HG02763 (cell line): ENCODE data around the gene FNIP1.
A peak's percentile ranks its signal among the peaks of the same experiment; 100 is the strongest.
"Not testable (repeated sequence)": the region's sequence is repeated elsewhere in the genome, so short reads cannot be mapped to it uniquely, and the experiment has no call there.

Source experiments
- ATAC-seq: cut with Tn5 transposase; IDR thresholded peaks from one replicate; pipeline ENCODE4 v1.9.1; 2021; ENCODE audit warnings: mild to moderate bottlenecking, moderate library complexity; ENCODE audit not compliant: unreplicated experiment

FNIP1 gene

DNA sequence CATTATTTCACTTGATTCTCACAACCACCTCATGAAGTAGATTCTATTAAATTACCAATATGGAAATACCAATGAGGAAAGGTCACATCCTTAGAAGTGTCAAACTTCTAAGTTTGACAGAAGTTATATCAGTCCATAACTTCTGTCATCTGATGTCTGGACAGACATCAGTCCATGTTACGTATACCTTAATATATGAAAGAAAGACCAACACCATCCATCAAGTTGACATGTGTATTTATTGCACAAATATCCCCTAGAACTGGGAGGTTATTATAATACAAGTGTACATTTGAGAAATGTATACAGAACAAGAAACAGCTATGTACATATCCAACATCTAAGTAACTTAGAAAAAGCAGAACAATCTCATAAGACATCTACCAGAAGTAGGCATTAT lies 155.3 kb downstream of the FNIP1 start:
- ATAC-seq, result no peak

DNA sequence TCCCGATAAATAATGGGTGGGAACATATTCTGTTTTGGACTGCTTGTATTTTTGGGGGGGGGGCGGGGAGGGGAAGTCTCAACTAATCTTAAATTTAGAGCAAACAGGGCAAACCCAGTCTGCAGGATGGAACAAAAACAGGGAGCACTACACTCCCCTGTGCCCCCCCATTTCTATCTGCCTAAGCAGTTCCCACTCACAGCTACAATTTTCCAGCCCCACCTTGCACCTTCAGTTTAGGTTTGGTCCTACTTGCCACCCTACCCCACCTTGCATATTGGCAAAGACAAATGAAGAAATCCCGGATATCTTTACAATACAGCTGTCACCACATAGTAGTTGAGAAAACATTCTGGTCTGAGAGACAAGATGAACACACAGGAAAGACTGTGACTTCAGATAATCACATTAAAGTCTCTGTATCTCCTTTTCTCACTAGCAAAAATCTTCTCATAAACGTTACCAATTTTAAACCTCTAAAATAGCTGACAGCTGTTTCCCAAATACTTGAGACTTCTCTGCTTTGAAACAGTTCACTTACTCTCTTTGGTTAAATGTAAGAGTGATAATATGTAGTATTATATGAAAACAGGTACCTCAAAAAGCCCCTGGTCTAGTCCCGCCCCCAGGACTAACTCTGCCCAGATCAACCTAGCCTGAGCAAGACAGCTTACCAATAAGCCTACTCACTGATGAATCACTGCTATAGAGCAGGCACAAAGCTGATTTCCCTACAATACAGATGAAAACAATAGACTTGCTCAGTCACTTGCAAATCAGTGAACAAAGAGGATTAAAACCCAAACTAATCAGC lies 156.6 kb downstream of the FNIP1 start:
- no peak for ATAC-seq

DNA sequence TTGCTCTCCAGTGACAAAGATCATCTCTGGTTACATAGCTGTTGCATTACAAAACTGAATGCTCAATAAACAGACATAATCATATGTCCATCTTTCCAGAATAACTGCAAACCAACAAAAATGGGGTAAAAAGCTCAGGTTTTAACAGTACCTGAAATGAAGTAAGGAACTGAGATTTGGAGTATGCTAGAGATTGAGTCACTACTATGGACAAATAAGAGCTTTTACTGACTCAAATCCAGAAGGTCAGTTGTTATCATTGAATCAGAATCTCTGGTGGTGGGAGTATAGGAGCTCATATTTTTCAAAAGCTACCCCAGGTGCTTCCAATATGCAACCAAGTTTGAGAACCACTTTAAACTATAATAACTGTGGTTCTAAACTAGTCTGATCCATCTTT lies 157.7 kb downstream of the FNIP1 start:
- ATAC-seq, result no peak

DNA sequence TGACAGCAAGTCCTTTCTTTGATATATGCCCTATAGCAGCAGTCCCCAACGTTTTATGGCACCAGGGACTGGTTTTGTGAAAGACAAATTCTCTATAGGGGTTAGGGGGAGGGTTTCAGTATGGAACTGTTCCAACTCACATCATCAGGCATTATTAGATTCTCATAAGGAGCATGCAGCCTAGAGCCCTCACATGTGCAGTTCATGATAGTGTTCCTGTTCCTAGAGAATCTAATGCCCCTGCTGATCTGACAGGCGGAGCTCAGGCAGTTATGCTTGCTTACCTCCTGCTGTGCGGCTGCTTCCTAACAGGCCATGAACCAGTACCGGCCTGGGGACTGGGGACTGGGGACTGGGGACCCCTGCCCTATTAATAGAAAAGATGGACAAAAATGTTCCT lies 159.1 kb downstream of the FNIP1 start:
- no peak for ATAC-seq

DNA sequence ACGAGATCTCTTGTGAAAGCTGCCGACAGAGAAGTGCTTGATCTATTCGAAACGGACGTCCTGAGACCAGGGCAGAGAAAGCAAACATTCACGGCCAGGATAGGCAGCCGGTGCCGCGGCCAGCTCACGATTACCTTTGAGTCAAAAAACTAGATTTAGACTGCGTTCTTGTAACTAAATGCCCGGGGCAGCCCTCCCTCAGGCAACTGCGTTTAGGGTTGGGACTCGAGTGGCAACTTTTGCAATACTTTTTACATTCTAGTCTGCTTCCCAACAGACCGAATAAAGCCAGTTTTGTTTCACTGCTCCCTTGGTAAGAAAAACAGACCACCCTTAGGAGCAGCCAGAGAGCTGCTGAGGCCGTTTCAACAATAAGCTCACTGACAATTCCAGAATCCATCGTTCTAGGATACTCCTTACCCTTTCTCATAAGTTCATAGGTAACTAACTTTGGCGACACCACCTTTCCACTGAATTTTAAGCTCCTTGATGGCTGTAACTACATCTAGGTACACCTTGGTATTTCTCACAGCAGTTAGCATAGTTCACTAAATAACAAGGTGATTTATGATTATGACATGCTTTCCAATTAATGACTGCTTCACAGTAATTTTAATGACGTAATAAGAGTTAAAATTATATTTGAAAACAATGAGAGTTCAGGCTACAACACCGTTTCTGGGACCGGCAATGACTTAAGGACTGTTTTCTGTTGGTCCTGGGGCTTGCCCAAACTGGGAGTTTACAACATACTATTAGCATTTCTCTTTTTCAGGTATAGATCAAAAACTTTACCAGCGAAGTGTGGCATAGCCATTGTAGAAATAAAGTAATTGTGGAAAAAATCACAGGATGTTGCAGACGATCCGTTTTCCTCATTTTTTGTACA lies 160.9 kb downstream of the FNIP1 start:
- no peak for ATAC-seq

DNA sequence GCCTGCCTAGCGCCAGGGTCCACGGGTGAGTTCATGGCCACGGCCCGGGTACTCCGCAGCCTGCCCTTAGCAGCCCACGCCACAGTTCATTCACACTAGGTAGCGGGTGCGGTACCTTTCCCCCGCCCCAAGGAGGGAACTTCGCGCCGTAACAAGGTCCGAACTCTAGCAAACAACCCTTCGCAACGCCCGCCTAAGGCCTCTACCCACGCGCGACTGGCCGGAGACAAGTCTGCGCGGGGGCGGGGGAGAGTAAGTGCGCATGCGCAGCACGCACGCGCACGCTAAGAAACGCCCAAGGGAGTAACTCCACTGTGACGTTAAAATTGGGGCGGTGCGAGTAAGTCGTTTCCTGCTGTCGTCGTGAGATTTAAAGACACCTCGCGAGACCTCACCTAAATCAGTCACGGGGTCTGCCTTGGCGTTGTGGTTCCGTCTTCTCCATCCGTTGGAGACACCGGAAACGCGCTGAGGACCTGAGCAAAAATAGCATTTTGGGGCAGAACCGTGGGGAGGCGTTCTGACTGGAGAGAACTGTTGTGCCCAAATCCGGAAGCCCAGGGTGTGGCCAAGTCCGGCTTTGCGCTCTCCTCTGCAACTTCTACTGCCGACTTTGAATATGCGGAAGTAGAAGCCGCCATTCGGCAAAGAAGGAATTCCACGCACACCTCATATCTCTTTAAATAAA lies 161.7 kb downstream of the FNIP1 start, which contains the start of gene RAPGEF6:
TSS of gene RAPGEF6 (minus strand) at position 234 of the 688 bp plus-strand sequence. CDS start at position 35, 199 bp downstream.
- ATAC-seq, result peak; percentile 89

DNA sequence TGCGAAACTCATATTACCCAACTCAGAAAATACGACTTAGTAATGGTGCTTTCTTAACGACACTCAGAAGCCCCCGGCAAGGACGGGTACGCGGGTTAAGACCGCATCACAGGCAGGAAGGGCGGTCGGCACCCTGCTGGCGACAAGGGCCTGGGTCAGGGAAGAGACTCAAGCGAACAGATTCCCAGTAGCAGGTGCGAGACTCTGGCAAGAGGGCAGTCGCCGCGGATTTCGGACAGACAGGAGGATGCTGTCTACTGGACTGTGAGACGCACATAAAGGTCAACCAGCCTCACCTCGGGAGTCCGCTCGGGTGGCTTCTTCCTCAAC lies 162.2 kb downstream of the FNIP1 start:
- peak; percentile 19 for ATAC-seq

DNA sequence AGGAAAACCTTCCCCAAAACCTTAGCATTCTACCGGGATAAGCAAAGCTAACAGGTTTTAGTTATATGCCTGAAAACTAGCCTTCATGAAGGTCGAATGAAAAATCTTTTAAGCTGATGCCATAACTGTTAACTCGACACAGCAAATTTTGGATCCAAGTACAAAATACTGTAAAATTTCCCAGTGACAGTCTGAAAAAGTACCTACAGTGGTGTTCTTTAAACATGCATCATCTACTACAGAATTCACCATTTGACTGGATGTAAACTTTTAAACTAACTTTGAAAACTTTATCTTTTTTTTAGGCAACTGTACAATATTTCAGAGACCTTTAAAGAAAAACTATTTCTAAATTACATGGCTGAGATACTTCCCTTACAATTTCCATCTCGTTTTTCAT lies 162.6 kb downstream of the FNIP1 start:
- ATAC-seq, result no peak

DNA sequence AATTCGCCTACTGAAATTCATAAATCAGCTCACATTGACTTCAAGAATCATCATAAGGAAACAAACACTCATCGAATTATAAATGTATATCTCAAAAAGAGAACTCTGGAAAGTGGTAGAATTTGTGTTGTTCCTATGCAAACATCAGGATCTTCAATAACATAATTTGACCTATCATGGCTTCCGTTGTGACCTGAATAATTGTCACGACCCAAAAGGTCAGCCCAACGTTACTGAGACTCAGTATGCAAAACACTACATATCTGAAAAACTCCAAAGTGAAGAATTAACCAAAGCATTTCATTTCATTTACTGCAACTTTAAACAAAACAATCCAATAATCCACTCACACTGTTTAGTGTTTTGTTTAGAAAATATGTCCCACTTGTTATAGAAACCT lies 163.0 kb downstream of the FNIP1 start:
- ATAC-seq, result no peak

DNA sequence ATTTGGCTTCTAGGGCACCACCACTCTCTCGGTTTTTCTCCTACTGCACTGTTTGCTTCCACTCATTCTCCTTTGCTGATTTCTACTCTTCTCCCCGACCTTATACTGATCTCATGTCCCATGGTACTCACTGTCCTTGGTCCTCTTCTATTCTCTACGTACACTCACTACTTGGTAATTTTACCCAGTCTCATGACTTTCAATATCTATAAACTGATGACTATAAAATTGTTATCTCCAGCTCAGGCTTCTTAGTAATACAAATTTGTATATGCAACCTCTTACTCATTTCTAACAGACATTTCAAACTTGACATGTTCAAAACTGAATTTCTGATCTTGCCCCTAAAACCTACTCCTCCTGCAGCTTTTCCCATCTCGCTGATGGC lies 165.9 kb downstream of the FNIP1 start:
- no peak for ATAC-seq

DNA sequence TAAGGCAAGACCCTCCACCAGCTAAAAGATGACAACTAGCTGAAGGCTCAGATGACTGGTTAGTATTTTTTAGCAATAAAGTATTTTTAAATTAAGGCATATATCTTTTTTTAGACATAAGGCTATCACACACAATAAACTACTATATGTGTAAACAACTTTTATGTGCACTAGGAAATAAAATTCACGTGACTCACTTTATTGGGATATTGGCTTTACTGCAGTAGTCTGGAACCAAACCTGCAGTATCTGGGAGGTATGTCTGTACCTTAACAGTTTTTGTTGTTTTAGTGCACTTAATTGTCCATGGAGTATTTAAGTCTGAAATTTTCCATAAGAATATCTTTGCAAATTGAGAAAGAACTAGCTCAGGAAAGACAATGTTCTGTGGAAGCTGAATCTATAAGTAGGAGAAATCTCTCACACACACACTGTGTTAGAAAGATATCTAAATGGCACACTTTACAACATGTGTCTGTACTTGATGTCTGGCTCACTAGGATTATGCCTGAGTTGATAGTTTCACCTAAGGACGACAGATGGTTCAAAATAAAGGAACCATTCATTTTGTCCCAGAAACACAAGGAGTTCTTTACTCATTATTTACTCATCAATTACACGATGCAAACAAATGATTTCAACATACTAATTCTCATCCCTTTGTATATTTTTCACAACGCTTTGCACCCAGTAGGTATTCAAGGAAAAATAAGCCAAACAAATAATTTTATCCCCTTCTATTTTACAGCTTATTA lies 166.4 kb downstream of the FNIP1 start:
- no peak for ATAC-seq

DNA sequence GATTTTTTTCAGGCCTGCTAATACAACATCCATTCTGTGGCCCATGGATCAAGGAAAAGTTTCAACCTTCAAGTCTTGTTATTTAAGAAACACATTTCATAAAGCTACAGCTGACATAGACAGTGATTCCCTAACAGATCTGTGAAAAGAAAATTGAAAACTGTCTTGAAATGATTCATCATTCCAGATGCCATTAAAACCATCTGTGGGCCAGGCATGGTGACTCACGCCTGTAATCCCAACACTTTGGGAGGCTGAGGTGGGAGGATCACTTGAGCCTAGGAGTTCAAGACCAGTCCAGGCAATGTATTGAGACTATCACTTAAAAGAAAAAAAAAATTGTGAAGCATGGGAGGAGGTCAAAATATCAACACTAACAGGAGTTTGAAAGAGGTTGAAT lies 167.8 kb downstream of the FNIP1 start:
- no peak for ATAC-seq

DNA sequence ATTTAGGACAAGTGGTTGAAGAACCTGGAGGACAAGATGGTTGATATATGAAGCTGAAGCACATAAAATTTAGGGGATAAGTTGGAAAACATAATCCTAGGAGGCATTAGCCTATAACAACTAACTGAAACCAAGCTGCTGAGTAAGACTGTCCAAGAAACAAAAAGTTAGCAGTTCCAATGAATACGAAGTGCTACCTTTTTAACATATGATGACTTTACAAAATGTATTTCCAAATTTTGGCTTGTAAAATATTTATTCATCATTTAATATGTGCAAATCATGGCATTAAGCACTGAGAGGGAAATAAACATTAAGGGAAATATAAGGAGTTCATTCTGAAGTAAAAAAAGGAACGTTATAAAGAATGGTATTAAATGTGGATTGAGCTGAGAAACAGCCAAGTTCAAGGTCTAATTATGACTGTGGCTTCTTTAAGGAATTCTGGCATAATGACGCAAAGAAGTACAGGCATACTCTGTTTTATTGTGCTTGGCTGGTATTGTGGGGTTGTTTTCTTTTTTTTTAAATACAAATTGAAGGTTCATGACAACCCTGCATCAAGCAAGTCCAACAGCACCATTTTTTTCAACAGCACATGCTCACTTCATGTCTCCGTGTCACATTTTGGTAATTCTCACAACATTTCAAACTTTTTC lies 169.5 kb downstream of the FNIP1 start:
- no peak for ATAC-seq

DNA sequence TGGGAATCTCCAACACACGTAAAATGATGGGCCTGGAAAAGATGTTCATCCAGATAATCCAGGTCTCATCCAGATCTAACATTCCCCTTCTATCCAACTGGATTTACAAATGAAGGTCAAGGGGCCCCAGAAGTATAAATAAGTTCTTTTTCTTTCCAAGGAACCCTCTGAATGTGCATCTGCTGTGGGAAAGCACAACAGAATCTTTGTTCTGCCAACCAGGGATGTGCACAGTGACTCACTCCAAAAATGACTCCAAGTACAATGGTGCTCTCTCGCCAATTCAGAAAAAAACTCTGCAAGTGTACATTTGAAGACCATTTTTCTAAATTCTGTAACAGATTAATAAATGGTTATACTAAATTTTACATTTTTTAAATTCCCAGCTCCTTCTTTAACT lies 174.2 kb downstream of the FNIP1 start:
- no peak for ATAC-seq

DNA sequence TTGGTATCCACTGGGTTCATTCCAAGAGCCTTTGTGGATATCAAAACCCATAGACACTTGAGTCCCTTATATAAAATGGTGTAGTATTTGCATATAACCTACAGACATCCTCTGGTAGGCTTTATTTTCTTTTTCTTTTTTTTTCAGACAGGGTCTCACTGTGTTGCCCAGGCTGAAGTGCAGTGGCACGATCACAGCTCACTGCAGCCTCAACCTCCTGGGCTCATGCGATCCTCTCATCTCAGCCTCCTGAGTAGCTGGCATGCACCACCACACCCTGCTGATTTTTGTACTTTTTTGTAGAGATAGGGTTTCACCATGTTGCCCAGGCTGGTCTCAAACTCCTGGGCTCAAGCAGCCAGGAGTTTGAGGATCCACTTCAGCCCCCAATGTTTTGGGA lies 175.7 kb downstream of the FNIP1 start:
- not testable (repeated sequence) for ATAC-seq

DNA sequence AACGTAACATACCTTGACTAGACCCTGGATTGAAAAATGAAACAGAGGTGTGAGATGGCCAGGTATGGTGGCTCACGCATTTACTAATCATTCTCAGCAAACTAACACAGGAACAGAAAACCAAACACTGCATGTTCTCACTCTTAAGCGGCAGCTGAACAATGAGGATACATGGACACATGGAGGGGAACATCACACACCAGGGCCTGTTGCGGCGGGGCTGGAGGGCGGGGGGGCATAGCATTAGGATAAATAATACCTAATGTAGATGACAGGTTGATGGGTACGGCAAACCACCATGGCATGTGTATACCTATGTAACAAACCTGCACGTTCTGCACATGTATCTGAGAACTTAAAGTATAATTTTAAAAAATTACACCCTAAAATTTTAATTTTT lies 177.7 kb downstream of the FNIP1 start:
- no peak for ATAC-seq

DNA sequence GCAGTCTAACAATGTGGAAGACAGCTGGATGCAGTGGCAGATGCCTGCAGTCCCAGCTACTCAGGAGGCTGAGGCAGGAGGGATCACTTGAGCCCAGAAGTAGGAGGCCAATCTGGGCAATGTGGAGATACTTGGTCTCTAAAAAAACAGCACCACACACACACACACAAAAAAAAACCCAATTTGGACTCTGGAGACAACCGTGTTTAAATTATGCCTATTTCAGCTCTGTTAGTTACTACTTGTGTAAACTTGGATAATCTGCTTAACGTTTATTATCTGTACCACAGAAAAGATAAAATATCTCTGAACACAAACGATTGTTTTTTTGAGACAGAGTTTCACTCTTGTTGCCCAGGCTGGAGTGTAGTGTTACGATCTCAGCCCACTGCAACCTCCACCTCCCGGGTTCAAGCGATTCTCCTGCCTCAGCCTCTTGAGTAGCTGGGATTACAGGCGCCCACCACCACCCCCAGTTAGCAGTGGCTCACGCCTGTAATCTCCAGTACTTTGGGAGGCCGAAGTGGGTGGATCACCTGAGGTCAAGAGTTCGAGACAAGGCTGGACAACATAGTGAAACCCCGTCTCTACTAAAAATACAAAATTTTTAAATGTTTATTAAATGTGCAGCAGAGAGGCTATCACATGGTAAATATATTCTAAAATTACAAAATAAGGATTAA lies 179.5 kb downstream of the FNIP1 start:
- ATAC-seq, result no peak

DNA sequence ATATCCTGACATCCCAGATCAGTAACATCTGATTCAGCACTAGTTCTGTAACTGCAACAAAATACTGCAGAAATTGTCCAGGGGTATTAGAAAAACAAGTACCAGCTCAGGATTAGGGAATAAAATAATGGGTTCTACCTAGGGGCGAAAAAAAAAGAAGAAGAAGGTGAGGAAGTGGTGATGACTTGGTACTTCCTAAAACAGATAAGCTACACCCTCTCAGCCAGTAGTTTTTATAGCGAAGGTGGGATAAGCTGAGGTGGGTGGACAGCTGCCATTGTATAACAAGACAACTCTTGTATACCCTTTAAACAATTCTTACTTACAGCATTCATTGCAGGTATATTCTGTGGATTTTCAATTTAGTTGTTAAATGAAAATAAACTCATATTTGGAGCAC lies 180.9 kb downstream of the FNIP1 start:
- ATAC-seq, result no peak

DNA sequence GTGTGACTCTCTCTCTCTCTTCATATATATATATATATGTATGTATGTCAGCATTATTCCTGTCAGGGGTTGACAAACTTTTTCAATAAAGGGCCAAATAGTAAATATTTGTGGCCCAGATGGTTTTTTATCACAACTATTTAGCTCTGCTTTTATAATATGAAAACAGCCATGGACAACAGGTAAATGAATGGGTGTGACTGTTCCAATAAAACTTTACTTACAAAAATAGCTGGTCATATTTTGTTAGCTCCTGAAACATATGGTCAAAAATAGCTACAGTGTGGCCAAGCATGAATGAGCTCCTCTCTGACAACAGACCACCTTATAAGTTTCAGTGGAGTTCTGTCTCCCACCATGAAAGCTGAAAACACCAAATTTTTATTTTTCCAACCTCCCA lies 183.4 kb downstream of the FNIP1 start:
- no peak for ATAC-seq

DNA sequence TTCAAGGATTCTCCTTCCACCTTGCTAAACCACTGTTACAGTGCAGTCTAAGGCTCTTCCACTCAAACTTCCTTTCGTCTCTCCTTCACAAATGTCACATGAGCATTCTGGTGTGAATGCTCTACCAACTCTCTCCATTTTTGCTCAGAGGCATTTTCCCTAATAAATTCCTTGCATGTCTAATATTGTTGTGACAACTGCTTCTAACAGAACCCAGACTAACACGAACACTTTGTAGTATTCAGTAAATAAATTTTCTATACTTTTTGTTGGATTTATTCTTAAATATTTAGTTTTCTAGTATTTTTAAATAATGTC lies 185.8 kb downstream of the FNIP1 start:
- no peak for ATAC-seq
